K562 (cell line): ENCODE measurements around the gene C6orf47. TPM values are rescaled to one million over a fixed set of nuclear protein-coding genes. Genes with fewer than 3 reads are reported as not detected.

ENCODE experiments used
- ARID2 ChIP-seq: fragments of 450-650 bp; IDR thresholded peaks from 2 replicates; pipeline ENCODE4 v1.6.1; 2017; ENCODE audit warnings: antibody characterized with exemption, mild to moderate bottlenecking
- BRF1 ChIP-seq: IDR thresholded peaks from 3 replicates; pipeline ENCODE4 v1.6.1; 2011; ENCODE audit warnings: borderline replicate concordance, mild to moderate bottlenecking; ENCODE audit not compliant: insufficient read length; ENCODE audit errors: extremely low read depth
- CSDE1 ChIP-seq, 2 experiments: fragments of 450-650 bp; IDR thresholded peaks; 2 replicates each; pipeline ENCODE4 v1.6.1; 2016; ENCODE audit warnings: mild to moderate bottlenecking in 1 of 2
- ETV6 ChIP-seq, 3 experiments: fragments of 150-350 bp in 1 of 3; sonication (generic) in 1 of 3; formaldehyde crosslinking in 1 of 3; IDR thresholded peaks; 2 replicates each; pipeline versions ENCODE4 v1.6.1 to v1.8.0; 2014 to 2022; ENCODE audit warnings: borderline replicate concordance in 2 of 3, low read depth in 2 of 3, antibody characterized with exemption in 1 of 3, low read length in 1 of 3, mild to moderate bottlenecking in 1 of 3, missing genetic modification reagents in 1 of 3
- FIP1L1 ChIP-seq: fragments of 200-400 bp; formaldehyde crosslinking; IDR thresholded peaks from 2 replicates; pipeline ENCODE4 v1.6.1; 2018; ENCODE audit warnings: mild to moderate bottlenecking, low read depth, low read length; ENCODE audit not compliant: poor library complexity, severe bottlenecking
- FOXO4 ChIP-seq: fragments of 450-650 bp; formaldehyde crosslinking; IDR thresholded peaks from 2 replicates; pipeline ENCODE4 v1.4.0; 2020; ENCODE audit warnings: mild to moderate bottlenecking, moderate library complexity
- HOXB6 ChIP-seq: fragments of 250-450 bp; sonication (Bioruptor Pico); IDR thresholded peaks from 2 replicates; pipeline ENCODE4 v1.5.1; 2022; ENCODE audit warnings: mild to moderate bottlenecking, borderline replicate concordance
- MAFK ChIP-seq: IDR thresholded peaks from 2 replicates; pipeline ENCODE4 v1.6.1; 2011; ENCODE audit warnings: low read length, improper control_type of control experiment
- NBN ChIP-seq: fragments of 450-650 bp; IDR thresholded peaks from 2 replicates; pipeline ENCODE4 v1.6.1; 2016; ENCODE audit warnings: low read depth, mild to moderate bottlenecking
- NFIC ChIP-seq: fragments of 450-650 bp; IDR thresholded peaks from 2 replicates; pipeline ENCODE4 v1.6.1; 2017; ENCODE audit warnings: mild to moderate bottlenecking, inconsistent platforms
- NUFIP1 ChIP-seq: fragments of 450-650 bp; IDR thresholded peaks from 2 replicates; pipeline ENCODE4 v1.6.1; 2018; ENCODE audit not compliant: partially characterized antibody
- PRPF4 ChIP-seq: fragments of 200-400 bp; formaldehyde crosslinking; IDR thresholded peaks from one replicate; pipeline ENCODE4 v1.6.1; 2017; ENCODE audit warnings: low read length, low read depth, mild to moderate bottlenecking; ENCODE audit not compliant: insufficient read depth, poor library complexity, severe bottlenecking
- RFX5 ChIP-seq: IDR thresholded peaks from 2 replicates; pipeline ENCODE4 v1.6.1; 2011; ENCODE audit warnings: low read depth, mild to moderate bottlenecking, improper control_type of control experiment, low read length
- SMARCA5 ChIP-seq: fragments of 450-650 bp; IDR thresholded peaks from 2 replicates; pipeline ENCODE4 v1.6.1; 2016
- SRF ChIP-seq, 2 experiments: fragments of 250-450, 450-650 bp in 1 of 2; sonication (Bioruptor Pico) in 1 of 2; sonication (generic) in 1 of 2; formaldehyde crosslinking; IDR thresholded peaks; 2 replicates each; pipeline versions ENCODE4 v1.5.0 to v1.5.1; 2020 to 2022; ENCODE audit warnings: mild to moderate bottlenecking in 1 of 2, missing genetic modification reagents in 1 of 2
- TAF9B ChIP-seq: fragments of 450-650 bp; IDR thresholded peaks from 2 replicates; pipeline ENCODE4 v1.6.1; 2018; ENCODE audit warnings: mild to moderate bottlenecking; ENCODE audit not compliant: partially characterized antibody
- VEZF1 ChIP-seq: fragments of 200-800 bp; sonication (Bioruptor generic); IDR thresholded peaks from 2 replicates; pipeline ENCODE4 v1.6.1; 2017; ENCODE audit warnings: missing genetic modification characterization, missing compliant biosample characterization
- ZBED1 ChIP-seq: IDR thresholded peaks from 2 replicates; pipeline ENCODE4 v1.6.1; 2014
- ZNF408 ChIP-seq: fragments of 250-450 bp; sonication (Bioruptor Pico); IDR thresholded peaks from 2 replicates; pipeline ENCODE4 v1.4.0; 2020; ENCODE audit warnings: low read depth, mild to moderate bottlenecking, moderate library complexity
- ZNF586 ChIP-seq: fragments of 450-650 bp; formaldehyde crosslinking; conservative IDR thresholded peaks from 2 replicates; pipeline ENCODE4 v1.4.0; 2020; ENCODE audit warnings: mild to moderate bottlenecking, moderate library complexity
- ZNF780A ChIP-seq: fragments of 250-450 bp; sonication (Bioruptor Pico); IDR thresholded peaks from 2 replicates; pipeline ENCODE4 v1.5.0; 2021; ENCODE audit warnings: mild to moderate bottlenecking
- polyA plus RNA-seq, 8 experiments: library from polyadenylated mRNA; depleted of rRNA in 4 of 8; stranded (reverse) in 5 of 8; unstranded in 3 of 8; fragments of >200 nt; fragmentation: Nextera tagmentation in 2 of 8; fragmentation: Illumina TruSeq in 1 of 8; extraction: Ambion mirVana in 2 of 8; extraction: Trizol in 1 of 8; gene quantifications; 2 replicates each; pipeline versions ENCODE4 v1.2.1 to v1.2.3, GENCODE V29; 2011 to 2014; ENCODE audit warnings: inconsistent platforms in 1 of 8, missing spikeins in 1 of 8
- total RNA-seq, 7 experiments: library from RNA; depleted of rRNA in 6 of 7; stranded (reverse); fragments of >200 nt in 6 of 7; fragmentation: Illumina TruSeq in 2 of 7; extraction: Trizol in 2 of 7; gene quantifications; 2 replicates each; pipeline versions ENCODE4 v1.2.1 to v1.2.3, GENCODE V29; 2011 to 2021; ENCODE audit warnings: low replicate concordance in 1 of 7
- TF ChIP-seq, protein P1 (sequence below): sonication (generic); formaldehyde crosslinking; IDR thresholded peaks from 2 replicates; pipeline ENCODE4 v1.8.0; 2022; ENCODE audit warnings: mild to moderate bottlenecking, missing genetic modification reagents
- TF ChIP-seq, protein P2 (sequence below): sonication (generic); formaldehyde crosslinking; IDR thresholded peaks from 2 replicates; pipeline ENCODE4 v1.8.0; 2023; ENCODE audit warnings: mild to moderate bottlenecking, missing genetic modification reagents

C6orf47 gene
- total and polyA plus RNA-seq, 9 of the 15 experiments (the other 6 are each of a cell fraction or from before 2014, with no cell fraction given) = 0.14 to 43.8 (median 27.0) TPM

- TF ChIP-seq SRF (CRISPR knock-in tag; IDR thresholded peaks at IDR 0.05) = no peak
- no peak for TF ChIP-seq RFX5
- TF ChIP-seq, protein P1, sequence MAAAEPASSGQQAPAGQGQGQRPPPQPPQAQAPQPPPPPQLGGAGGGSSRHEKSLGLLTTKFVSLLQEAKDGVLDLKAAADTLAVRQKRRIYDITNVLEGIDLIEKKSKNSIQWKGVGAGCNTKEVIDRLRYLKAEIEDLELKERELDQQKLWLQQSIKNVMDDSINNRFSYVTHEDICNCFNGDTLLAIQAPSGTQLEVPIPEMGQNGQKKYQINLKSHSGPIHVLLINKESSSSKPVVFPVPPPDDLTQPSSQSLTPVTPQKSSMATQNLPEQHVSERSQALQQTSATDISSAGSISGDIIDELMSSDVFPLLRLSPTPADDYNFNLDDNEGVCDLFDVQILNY = no peak
- no peak for TF ChIP-seq ETV6 (IDR thresholded peaks at IDR 0.05; ENCODE audit: borderline replicate concordance in 1 of 2, low read depth in 2 of 2, low read length in 1 of 2)
- TF ChIP-seq ETV6 (CRISPR knock-in tag; IDR thresholded peaks at IDR 0.05; ENCODE audit: borderline replicate concordance) = no peak
- TF ChIP-seq ZBED1 = no peak
- no peak for TF ChIP-seq CSDE1 (IDR thresholded peaks at IDR 0.05)
- TF ChIP-seq NBN = 0 out of 2 replicates have a peak, but pooled peaks have one; percentile 62
- TF ChIP-seq NFIC = no peak
- TF ChIP-seq NUFIP1 = no peak
- TF ChIP-seq ARID2 = 0 out of 2 replicates have a peak, but pooled peaks have one; percentile 7
- peak; percentile 68 for TF ChIP-seq VEZF1 (CRISPR knock-in tag)
- TF ChIP-seq SMARCA5 = no peak
- no peak for TF ChIP-seq TAF9B
- no peak for TF ChIP-seq ZNF408
- TF ChIP-seq HOXB6 (CRISPR knock-in tag) = no peak
- TF ChIP-seq ZNF780A = no peak
- TF ChIP-seq MAFK = no peak
- TF ChIP-seq FOXO4 (CRISPR knock-in tag) = no peak
- TF ChIP-seq PRPF4 = no peak
- no peak for TF ChIP-seq ZNF586 (CRISPR knock-in tag)
- TF ChIP-seq, protein P2, sequence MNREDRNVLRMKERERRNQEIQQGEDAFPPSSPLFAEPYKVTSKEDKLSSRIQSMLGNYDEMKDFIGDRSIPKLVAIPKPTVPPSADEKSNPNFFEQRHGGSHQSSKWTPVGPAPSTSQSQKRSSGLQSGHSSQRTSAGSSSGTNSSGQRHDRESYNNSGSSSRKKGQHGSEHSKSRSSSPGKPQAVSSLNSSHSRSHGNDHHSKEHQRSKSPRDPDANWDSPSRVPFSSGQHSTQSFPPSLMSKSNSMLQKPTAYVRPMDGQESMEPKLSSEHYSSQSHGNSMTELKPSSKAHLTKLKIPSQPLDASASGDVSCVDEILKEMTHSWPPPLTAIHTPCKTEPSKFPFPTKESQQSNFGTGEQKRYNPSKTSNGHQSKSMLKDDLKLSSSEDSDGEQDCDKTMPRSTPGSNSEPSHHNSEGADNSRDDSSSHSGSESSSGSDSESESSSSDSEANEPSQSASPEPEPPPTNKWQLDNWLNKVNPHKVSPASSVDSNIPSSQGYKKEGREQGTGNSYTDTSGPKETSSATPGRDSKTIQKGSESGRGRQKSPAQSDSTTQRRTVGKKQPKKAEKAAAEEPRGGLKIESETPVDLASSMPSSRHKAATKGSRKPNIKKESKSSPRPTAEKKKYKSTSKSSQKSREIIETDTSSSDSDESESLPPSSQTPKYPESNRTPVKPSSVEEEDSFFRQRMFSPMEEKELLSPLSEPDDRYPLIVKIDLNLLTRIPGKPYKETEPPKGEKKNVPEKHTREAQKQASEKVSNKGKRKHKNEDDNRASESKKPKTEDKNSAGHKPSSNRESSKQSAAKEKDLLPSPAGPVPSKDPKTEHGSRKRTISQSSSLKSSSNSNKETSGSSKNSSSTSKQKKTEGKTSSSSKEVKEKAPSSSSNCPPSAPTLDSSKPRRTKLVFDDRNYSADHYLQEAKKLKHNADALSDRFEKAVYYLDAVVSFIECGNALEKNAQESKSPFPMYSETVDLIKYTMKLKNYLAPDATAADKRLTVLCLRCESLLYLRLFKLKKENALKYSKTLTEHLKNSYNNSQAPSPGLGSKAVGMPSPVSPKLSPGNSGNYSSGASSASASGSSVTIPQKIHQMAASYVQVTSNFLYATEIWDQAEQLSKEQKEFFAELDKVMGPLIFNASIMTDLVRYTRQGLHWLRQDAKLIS = no peak
- no peak for TF ChIP-seq FIP1L1
- no peak for TF ChIP-seq BRF1
Observed at GRCh38 chr6:31676904-31677303, 16.3 kb upstream of the C6orf47 start (continued).
